Measurements from ENCODE around the gene KLHL21.

KLHL21 gene

GRCh38 chr1:6612641-6613360 is 10.1 kb upstream of the KLHL21 start:
- in situ Hi-C loops (cut with HindIII; ENCODE audit: low sequenced_read_pairs), result no loop called here
- TF ChIP-seq CTCF (IDR thresholded peaks at IDR 0.05; ENCODE audit: low read depth, low read length), result no peak
- DNase-seq (ENCODE audit: low read depth, low spot score), result peak; percentile 47
- peak overlapping the region; percentile 56 for H3K4me3 ChIP-seq (ENCODE audit: low read depth, low read length)

GRCh38 chr1:6603915-6604558 is 1.4 kb upstream of the KLHL21 start:
- in situ Hi-C loops (cut with HindIII; ENCODE audit: low sequenced_read_pairs), result no loop called here
- H3K4me3 ChIP-seq (ENCODE audit: low read depth, low read length), result no peak overlapping the region
- no peak for TF ChIP-seq CTCF (IDR thresholded peaks at IDR 0.05; ENCODE audit: low read depth, low read length)
- DNase-seq (ENCODE audit: low read depth, low spot score), result peak; percentile 85

- in situ Hi-C loops (cut with HindIII; ENCODE audit: low sequenced_read_pairs), result no loop called here
Observed at GRCh38 chr1:6603238-6603914, 707 bp upstream of the KLHL21 start.

GRCh38 chr1:6601923-6602668 is 573 bp downstream of the KLHL21 start:
- peak; percentile 63 for DNase-seq (ENCODE audit: low read depth, low spot score)
- peak overlapping the region; percentile 79 for H3K4me3 ChIP-seq (ENCODE audit: low read depth, low read length)
- no peak for TF ChIP-seq CTCF (IDR thresholded peaks at IDR 0.05; ENCODE audit: low read depth, low read length)
- in situ Hi-C loops (cut with HindIII; ENCODE audit: low sequenced_read_pairs), result no loop called here

More at GRCh38 chr1:6603238-6603914, 707 bp upstream of the KLHL21 start:
- peak; percentile 89 for DNase-seq (ENCODE audit: low read depth, low spot score)
- H3K4me3 ChIP-seq (ENCODE audit: low read depth, low read length), result peak overlapping the region; percentile 35
- TF ChIP-seq CTCF (IDR thresholded peaks at IDR 0.05; ENCODE audit: low read depth, low read length), result no peak

GRCh38 chr1:6601049-6601922 is 1.4 kb downstream of the KLHL21 start:
- TF ChIP-seq CTCF (IDR thresholded peaks at IDR 0.05; ENCODE audit: low read depth, low read length), result no peak
- peak overlapping the region; percentile 79 for H3K4me3 ChIP-seq (ENCODE audit: low read depth, low read length)
- peak; percentile 91 for DNase-seq (ENCODE audit: low read depth, low spot score)
- in situ Hi-C loops (cut with HindIII; ENCODE audit: low sequenced_read_pairs), result no loop called here
